H1 (cell line): Measurements from ENCODE around the gene TMEM135.

Experiments used
- EP300 ChIP-seq, 2 experiments: IDR thresholded peaks; 1 replicate in 1 of 2; 2 replicates in 1 of 2; pipeline ENCODE4 v1.6.1; 2011 to 2012; ENCODE audit warnings: low read depth in 2 of 2, low read length in 2 of 2, mild to moderate bottlenecking in 2 of 2, borderline replicate concordance in 1 of 2, inconsistent platforms in 1 of 2, moderate library complexity in 1 of 2
- EZH2 ChIP-seq: fragments of 200-600 bp; sonication (generic); IDR thresholded peaks from 2 replicates; pipeline ENCODE4 v1.7.1; 2012; ENCODE audit warnings: low read depth, mild to moderate bottlenecking, moderate library complexity, low read length, inconsistent platforms; ENCODE audit not compliant: severe bottlenecking
- KDM1A ChIP-seq: fragments of 200-600, 300-600 bp; sonication (generic); IDR thresholded peaks from 2 replicates; pipeline ENCODE4 v1.7.1; 2016; ENCODE audit warnings: mild to moderate bottlenecking, low read length, borderline replicate concordance
- PHF8 ChIP-seq: fragments of 200-600 bp; sonication (generic); conservative IDR thresholded peaks from 2 replicates; pipeline ENCODE4 v1.7.1; 2012; ENCODE audit warnings: low read depth, mild to moderate bottlenecking, inconsistent platforms, low read length, moderate library complexity
- POLR2A ChIP-seq, 2 experiments: IDR thresholded peaks; 1 replicate in 1 of 2; 2 replicates in 1 of 2; pipeline ENCODE4 v1.6.1; 2011; ENCODE audit warnings: low read depth in 2 of 2, low read length in 2 of 2, mild to moderate bottlenecking in 2 of 2; ENCODE audit errors: control extremely low read depth in 1 of 2
- RAD21 ChIP-seq, 2 experiments: IDR thresholded peaks in 1 of 2; conservative IDR thresholded peaks in 1 of 2; 2 replicates each; pipeline ENCODE4 v1.6.1; 2011; ENCODE audit warnings: low read depth in 2 of 2, low read length in 2 of 2, improper control_type of control experiment in 1 of 2, inconsistent platforms in 1 of 2, mild to moderate bottlenecking in 1 of 2, moderate library complexity in 1 of 2
- SIN3A ChIP-seq, 2 experiments: IDR thresholded peaks in 1 of 2; conservative IDR thresholded peaks in 1 of 2; 2 replicates each; pipeline ENCODE4 v1.6.1; 2011 to 2012; ENCODE audit warnings: low read length in 2 of 2, improper control_type of control experiment in 1 of 2, low read depth in 1 of 2, mild to moderate bottlenecking in 1 of 2
- SP2 ChIP-seq: IDR thresholded peaks from 2 replicates; pipeline ENCODE4 v1.6.1; 2012; ENCODE audit warnings: mild to moderate bottlenecking, low read length, inconsistent platforms
- TAF1 ChIP-seq: IDR thresholded peaks from 2 replicates; pipeline ENCODE4 v1.6.1; 2011; ENCODE audit warnings: mild to moderate bottlenecking, low read depth, low read length
- TCF12 ChIP-seq: IDR thresholded peaks from 2 replicates; pipeline ENCODE4 v1.6.1; 2011; ENCODE audit warnings: low read depth, mild to moderate bottlenecking, low read length
- TF ChIP-seq, protein P1 (sequence below), 3 experiments: IDR thresholded peaks; 1 replicate in 2 of 3; 2 replicates in 1 of 3; pipeline versions ENCODE4 v1.5.1 to v1.6.1; 2011; ENCODE audit warnings: low read length in 3 of 3, mild to moderate bottlenecking in 3 of 3, inconsistent platforms in 2 of 3, low read depth in 1 of 3, moderate library complexity in 1 of 3; ENCODE audit not compliant: insufficient read depth in 1 of 3; ENCODE audit errors: control extremely low read depth in 1 of 3

DNA sequence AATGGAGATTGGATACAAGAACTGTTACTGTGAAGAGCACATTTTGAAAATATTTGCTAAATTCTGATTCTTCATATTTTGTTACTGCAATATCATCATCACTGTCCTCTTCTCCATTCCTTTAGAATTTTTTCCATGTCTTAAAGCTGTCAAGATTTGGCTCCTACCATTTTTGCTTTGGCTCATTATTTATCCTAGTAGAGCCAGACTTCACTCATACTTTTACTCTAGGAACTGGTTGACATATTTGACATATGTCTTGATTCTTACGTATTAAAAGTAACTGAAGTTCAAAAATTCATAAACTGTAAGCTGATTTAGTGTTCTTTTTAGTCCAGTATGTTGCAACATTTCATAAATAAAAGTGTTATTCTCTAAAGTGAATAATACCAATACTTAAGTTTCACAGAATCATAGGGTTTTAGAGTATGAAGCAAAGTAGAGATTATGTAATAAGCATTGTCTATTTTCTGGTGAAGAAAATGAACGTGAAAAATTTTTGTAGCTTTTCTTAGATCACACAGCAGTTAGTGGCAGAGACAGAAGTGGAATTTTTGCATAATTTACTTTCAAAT lies 225.6 kb downstream of the TMEM135 start:
- TF ChIP-seq POLR2A (IDR thresholded peaks at IDR 0.05; ENCODE audit: control extremely low read depth in 1 of 2, low read depth in 2 of 2, low read length in 2 of 2) (no peak), EP300 (IDR thresholded peaks at IDR 0.05; ENCODE audit: borderline replicate concordance in 1 of 2, low read depth in 2 of 2, low read length in 2 of 2) (no peak), PHF8 (no peak), KDM1A (no peak), SIN3A (conservative IDR thresholded peaks at IDR 0.05 in 1 of 2, IDR thresholded peaks at IDR 0.05 in 1 of 2; ENCODE audit: low read depth in 1 of 2, low read length in 2 of 2) (no peak), TAF1 (no peak), EZH2 (no peak), RAD21 (IDR thresholded peaks at IDR 0.05 in 1 of 2, conservative IDR thresholded peaks at IDR 0.05 in 1 of 2; ENCODE audit: low read depth in 2 of 2, low read length in 2 of 2) (no peak), TCF12 (no peak), SP2 (no peak)
- TF ChIP-seq, protein P1, sequence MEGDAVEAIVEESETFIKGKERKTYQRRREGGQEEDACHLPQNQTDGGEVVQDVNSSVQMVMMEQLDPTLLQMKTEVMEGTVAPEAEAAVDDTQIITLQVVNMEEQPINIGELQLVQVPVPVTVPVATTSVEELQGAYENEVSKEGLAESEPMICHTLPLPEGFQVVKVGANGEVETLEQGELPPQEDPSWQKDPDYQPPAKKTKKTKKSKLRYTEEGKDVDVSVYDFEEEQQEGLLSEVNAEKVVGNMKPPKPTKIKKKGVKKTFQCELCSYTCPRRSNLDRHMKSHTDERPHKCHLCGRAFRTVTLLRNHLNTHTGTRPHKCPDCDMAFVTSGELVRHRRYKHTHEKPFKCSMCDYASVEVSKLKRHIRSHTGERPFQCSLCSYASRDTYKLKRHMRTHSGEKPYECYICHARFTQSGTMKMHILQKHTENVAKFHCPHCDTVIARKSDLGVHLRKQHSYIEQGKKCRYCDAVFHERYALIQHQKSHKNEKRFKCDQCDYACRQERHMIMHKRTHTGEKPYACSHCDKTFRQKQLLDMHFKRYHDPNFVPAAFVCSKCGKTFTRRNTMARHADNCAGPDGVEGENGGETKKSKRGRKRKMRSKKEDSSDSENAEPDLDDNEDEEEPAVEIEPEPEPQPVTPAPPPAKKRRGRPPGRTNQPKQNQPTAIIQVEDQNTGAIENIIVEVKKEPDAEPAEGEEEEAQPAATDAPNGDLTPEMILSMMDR (IDR thresholded peaks at IDR 0.05; ENCODE audit: control extremely low read depth in 1 of 3, insufficient read depth in 1 of 3, low read depth in 1 of 3, low read length in 3 of 3) = no peak
